HEK293T (cell line): ENCODE data around the gene NMS.

Experiments used
- CTCF ChIA-PET: fragments of 350-600 bp; formaldehyde crosslinking; extraction: SDS; loops from one replicate; lab custom pipeline; 2021; ENCODE audit warnings: antibody characterized with exemption, inconsistent platforms; lab: Yijun Ruan, JAX
- POLR2A ChIA-PET: fragments of 350-600 bp; formaldehyde crosslinking; extraction: SDS; loops from one replicate; lab custom pipeline; 2020; ENCODE audit warnings: antibody characterized with exemption, inconsistent platforms; lab: Yijun Ruan, JAX
- DNase-seq: peaks from one replicate; pipeline ENCODE4 v3.0.0; 2012; ENCODE audit warnings: mixed read lengths; ENCODE audit errors: extremely low spot score
- ARNT ChIP-seq: fragments of 450-650 bp; IDR thresholded peaks from 2 replicates; pipeline ENCODE4 v1.6.1; 2017; ENCODE audit warnings: mild to moderate bottlenecking
- BHLHE40 ChIP-seq: fragments of 450-650 bp; IDR thresholded peaks from 2 replicates; pipeline ENCODE4 v1.6.1; 2016; ENCODE audit warnings: mild to moderate bottlenecking, moderate library complexity, borderline replicate concordance
- CTBP1 ChIP-seq: fragments of 450-650 bp; IDR thresholded peaks from 2 replicates; pipeline ENCODE4 v1.6.1; 2016; ENCODE audit warnings: borderline replicate concordance
- ELF4 ChIP-seq: fragments of 450-650 bp; IDR thresholded peaks from 2 replicates; pipeline ENCODE4 v1.6.1; 2017; ENCODE audit warnings: antibody characterized with exemption
- FOXA1 ChIP-seq: fragments of 450-650 bp; IDR thresholded peaks from 2 replicates; pipeline ENCODE4 v1.6.1; 2016; ENCODE audit warnings: mild to moderate bottlenecking
- FOXK2 ChIP-seq: fragments of 450-650 bp; IDR thresholded peaks from 2 replicates; pipeline ENCODE4 v1.6.1; 2016; ENCODE audit warnings: mild to moderate bottlenecking
- FOXM1 ChIP-seq: fragments of 450-650 bp; IDR thresholded peaks from 2 replicates; pipeline ENCODE4 v1.6.1; 2017; ENCODE audit warnings: mild to moderate bottlenecking, borderline replicate concordance
- HDGF ChIP-seq: fragments of 450-650 bp; IDR thresholded peaks from 2 replicates; pipeline ENCODE4 v1.6.1; 2017; ENCODE audit warnings: antibody characterized with exemption, borderline replicate concordance
- L3MBTL2 ChIP-seq: fragments of 450-650 bp; conservative IDR thresholded peaks from 2 replicates; pipeline ENCODE4 v1.6.1; 2016; ENCODE audit warnings: mild to moderate bottlenecking
- LEF1 ChIP-seq: fragments of 450-650 bp; IDR thresholded peaks from 2 replicates; pipeline ENCODE4 v1.6.1; 2017; ENCODE audit warnings: mild to moderate bottlenecking, borderline replicate concordance
- NFRKB ChIP-seq: fragments of 450-650 bp; IDR thresholded peaks from 2 replicates; pipeline ENCODE4 v1.6.1; 2016; ENCODE audit warnings: mild to moderate bottlenecking, moderate library complexity
- SP1 ChIP-seq: fragments of 450-650 bp; IDR thresholded peaks from 2 replicates; pipeline ENCODE4 v1.6.1; 2017
- SUZ12 ChIP-seq: fragments of 450-650 bp; IDR thresholded peaks from 2 replicates; pipeline ENCODE4 v1.6.1; 2016; ENCODE audit warnings: mild to moderate bottlenecking
- TARDBP ChIP-seq: fragments of 450-650 bp; IDR thresholded peaks from 2 replicates; pipeline ENCODE4 v1.6.1; 2016
- ZNF384 ChIP-seq: fragments of 450-650 bp; IDR thresholded peaks from 2 replicates; pipeline ENCODE4 v1.6.1; 2016
- TF ChIP-seq, protein P1 (sequence below): fragments of 450-650 bp; IDR thresholded peaks from 2 replicates; pipeline ENCODE4 v1.6.1; 2016

Gene NMS

DNA sequence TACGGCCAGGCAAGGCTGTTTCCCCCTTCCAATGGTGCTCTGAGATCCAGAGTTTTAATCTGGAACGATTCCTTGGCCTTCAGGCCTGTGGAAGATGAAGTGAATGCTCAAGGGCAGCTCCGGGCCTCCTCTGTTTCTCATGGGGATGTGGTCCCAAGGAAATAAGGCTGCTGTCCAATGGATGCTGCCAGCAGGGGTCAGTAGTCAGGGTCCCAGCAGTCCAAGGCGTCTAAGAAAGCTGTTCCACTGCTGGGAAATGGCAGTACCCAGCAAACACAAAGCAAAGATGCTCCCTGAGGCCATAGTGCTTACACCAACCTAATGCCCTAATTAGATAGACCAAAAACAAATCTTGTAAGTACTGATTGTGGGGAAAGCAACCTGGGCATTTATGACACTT is 12.5 kb downstream of the NMS start:
- CTCF ChIA-PET = interaction anchor here (0.6 kb wide), 1 partner anchor 41 kb away, joined by 4 read pairs; no protein-coding TSS in a partner anchor
- POLR2A ChIA-PET = no interaction called here
- TF ChIP-seq FOXA1 = no peak
- TF ChIP-seq ELF4 = no peak
- no peak for TF ChIP-seq FOXK2

GRCh38 chr2:100483895-100484294 is 13.6 kb downstream of the NMS start:
- ChIA-PET POLR2A (no interaction called here), CTCF (no interaction called here)
- no peak for DNase-seq
- no peak for TF ChIP-seq BHLHE40
- TF ChIP-seq LEF1 = no peak
- TF ChIP-seq ZNF384 = no peak

More for the DNA sequence above, 12.5 kb downstream of the NMS start:
- peak; percentile 25 for DNase-seq

DNA sequence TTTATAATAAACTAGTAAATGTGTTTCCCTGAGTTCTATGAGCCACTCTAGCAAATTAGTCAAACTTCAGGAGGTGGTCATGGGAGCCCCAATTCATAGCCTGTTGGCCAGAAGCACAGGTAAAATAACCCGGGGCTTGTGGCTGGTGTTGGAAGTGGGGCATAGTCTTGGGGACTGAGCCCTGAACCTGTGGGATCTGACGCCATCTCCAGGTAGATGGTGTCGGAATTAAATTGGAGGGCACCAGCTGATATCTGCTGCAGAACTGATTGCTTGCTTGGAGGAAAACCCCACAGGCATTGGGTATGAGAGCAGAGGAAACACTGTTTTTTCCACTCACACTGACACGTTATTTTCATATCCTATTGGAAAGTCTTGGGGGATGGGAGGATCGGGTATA is 14.1 kb downstream of the NMS start:
- CTCF ChIA-PET = no interaction called here
- no peak for TF ChIP-seq FOXK2
- no peak for DNase-seq
- POLR2A ChIA-PET = no interaction called here

GRCh38 chr2:100485396-100485795 is 15.1 kb downstream of the NMS start:
- no peak for DNase-seq
- ChIA-PET CTCF (no interaction called here), POLR2A (no interaction called here)
- no peak for TF ChIP-seq FOXA1
- TF ChIP-seq, protein P1, sequence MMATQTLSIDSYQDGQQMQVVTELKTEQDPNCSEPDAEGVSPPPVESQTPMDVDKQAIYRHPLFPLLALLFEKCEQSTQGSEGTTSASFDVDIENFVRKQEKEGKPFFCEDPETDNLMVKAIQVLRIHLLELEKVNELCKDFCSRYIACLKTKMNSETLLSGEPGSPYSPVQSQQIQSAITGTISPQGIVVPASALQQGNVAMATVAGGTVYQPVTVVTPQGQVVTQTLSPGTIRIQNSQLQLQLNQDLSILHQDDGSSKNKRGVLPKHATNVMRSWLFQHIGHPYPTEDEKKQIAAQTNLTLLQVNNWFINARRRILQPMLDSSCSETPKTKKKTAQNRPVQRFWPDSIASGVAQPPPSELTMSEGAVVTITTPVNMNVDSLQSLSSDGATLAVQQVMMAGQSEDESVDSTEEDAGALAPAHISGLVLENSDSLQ = no peak
- TF ChIP-seq BHLHE40 = no peak
- TF ChIP-seq FOXM1 = no peak
- TF ChIP-seq LEF1 = no peak
- no peak for TF ChIP-seq SUZ12

DNA sequence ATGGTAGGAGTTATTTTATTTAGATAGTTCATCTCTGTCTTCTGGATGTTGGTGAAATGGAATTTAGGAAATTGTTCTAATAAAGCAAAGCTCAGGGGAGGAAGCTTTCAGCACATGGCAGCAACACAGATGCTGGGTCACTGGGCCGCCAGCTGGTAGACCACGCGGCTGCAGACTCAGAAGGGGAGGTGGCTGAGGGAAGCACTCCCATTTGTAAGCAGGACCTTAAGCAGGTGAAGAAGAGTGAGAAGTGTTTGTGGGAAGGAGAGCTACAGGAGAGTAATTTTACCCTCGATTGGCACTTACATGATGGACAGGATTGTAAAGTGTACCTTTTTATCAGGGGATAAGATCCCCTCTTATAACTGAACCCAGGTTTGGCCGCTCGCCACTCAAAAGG is 24.4 kb downstream of the NMS start:
- no peak for TF ChIP-seq FOXK2
- no peak for TF ChIP-seq CTBP1
- no peak for TF ChIP-seq SUZ12
- TF ChIP-seq, protein P1 = no peak
- no peak for TF ChIP-seq BHLHE40
- TF ChIP-seq NFRKB = no peak
- TF ChIP-seq FOXA1 = no peak
- TF ChIP-seq SP1 = no peak
- ChIA-PET CTCF (no interaction called here), POLR2A (no interaction called here)
- no peak for DNase-seq

GRCh38 chr2:100502782-100503181 is 32.5 kb downstream of the NMS start:
- POLR2A ChIA-PET = no interaction called here
- TF ChIP-seq NFRKB = no peak
- TF ChIP-seq FOXA1 = no peak
- TF ChIP-seq L3MBTL2 = no peak
- TF ChIP-seq, protein P1 = no peak
- TF ChIP-seq ARNT = no peak
- TF ChIP-seq LEF1 = no peak
- CTCF ChIA-PET = no interaction called here
- DNase-seq = no peak

GRCh38 chr2:100504542-100504941 is 34.3 kb downstream of the NMS start:
- ChIA-PET CTCF (no interaction called here), POLR2A (no interaction called here)
- no peak for TF ChIP-seq FOXK2
- no peak for TF ChIP-seq NFRKB
- no peak for TF ChIP-seq ARNT
- TF ChIP-seq CTBP1 = no peak
- TF ChIP-seq LEF1 = no peak
- TF ChIP-seq ELF4 = no peak
- no peak for TF ChIP-seq SP1
- TF ChIP-seq BHLHE40 = no peak
- TF ChIP-seq ZNF384 = no peak
- no peak for TF ChIP-seq SUZ12
- TF ChIP-seq HDGF = no peak
- TF ChIP-seq, protein P1 = no peak
- TF ChIP-seq L3MBTL2 = no peak
- TF ChIP-seq FOXM1 = no peak
- no peak for TF ChIP-seq TARDBP
- TF ChIP-seq FOXA1 = no peak
- DNase-seq = no peak
